Measurements from ENCODE around the gene ZBTB7C.

- TF ChIP-seq CBX5 (IDR thresholded peaks at IDR 0.05; ENCODE audit: low read depth, low read length): no peak
- no peak for TF ChIP-seq JUND (IDR thresholded peaks at IDR 0.05; ENCODE audit: low read length)
- no peak for TF ChIP-seq ZNF274 (IDR thresholded peaks at IDR 0.05; ENCODE audit: borderline replicate concordance, extremely low read depth, low read length)
Observed at GRCh38 chr18:48065601-48065995, 343.6 kb downstream of the ZBTB7C start.
